Mesendoderm (in vitro differentiated cells): ENCODE measurements around the gene SNRPA.
"Not testable (repeated sequence)": the region's sequence is repeated elsewhere in the genome, so short reads cannot be mapped to it uniquely, and the experiment has no call there.

Experiments used
- DNase-seq: peaks from one replicate; pipeline ENCODE4 v3.0.0; 2013
- H2AK5ac ChIP-seq: 2 replicates; pipeline ENCODE4 v1.6.1; 2013; ENCODE audit warnings: low read length, inconsistent platforms
- H2BK120ac ChIP-seq: 2 replicates; pipeline ENCODE4 v1.6.1; 2013; ENCODE audit warnings: low read depth, mild to moderate bottlenecking, low read length, moderate library complexity, mixed read lengths
- H2BK15ac ChIP-seq: replicated peaks from 2 replicates; pipeline ENCODE4 v1.6.1; 2013; ENCODE audit warnings: low read depth, mild to moderate bottlenecking, moderate library complexity
- H2BK5ac ChIP-seq: 2 replicates; pipeline ENCODE4 v1.6.1; 2013; ENCODE audit warnings: low read length, inconsistent platforms
- H3K18ac ChIP-seq: 2 replicates; pipeline ENCODE4 v1.6.1; 2013; ENCODE audit warnings: mild to moderate bottlenecking, low read length, mixed read lengths
- H3K23ac ChIP-seq: one replicate; pipeline ENCODE4 v1.6.1; 2013; ENCODE audit warnings: low read length
- H3K27ac ChIP-seq: 2 replicates; pipeline ENCODE4 v1.5.1; 2013; ENCODE audit warnings: low read depth, mild to moderate bottlenecking, inconsistent platforms, low read length, moderate library complexity
- H3K27me3 ChIP-seq: 2 replicates; pipeline ENCODE4 v1.6.1; 2013; ENCODE audit warnings: low read length, control low read depth, mild to moderate bottlenecking, inconsistent platforms; ENCODE audit not compliant: insufficient read depth, poor library complexity
- H3K36me3 ChIP-seq: 2 replicates; pipeline ENCODE4 v1.6.1; 2013; ENCODE audit warnings: low read length, inconsistent platforms; ENCODE audit not compliant: control insufficient read depth, insufficient read depth
- H3K4ac ChIP-seq: one replicate; pipeline ENCODE4 v1.6.1; 2013; ENCODE audit warnings: low read depth, mild to moderate bottlenecking, low read length, moderate library complexity
- H3K4me1 ChIP-seq: 2 replicates; pipeline ENCODE4 v1.6.1; 2013; ENCODE audit warnings: low read depth, low read length, inconsistent platforms; ENCODE audit not compliant: control insufficient read depth
- H3K4me2 ChIP-seq: 2 replicates; pipeline ENCODE4 v1.6.1; 2013; ENCODE audit warnings: low read length
- H3K4me3 ChIP-seq: 2 replicates; pipeline ENCODE4 v1.5.1; 2013; ENCODE audit warnings: mild to moderate bottlenecking, low read length
- H3K56ac ChIP-seq: one replicate; pipeline ENCODE4 v1.6.1; 2013; ENCODE audit warnings: low read length
- H3K79me1 ChIP-seq: 2 replicates; pipeline ENCODE4 v1.6.1; 2013; ENCODE audit warnings: low read length, inconsistent platforms
- H3K79me2 ChIP-seq: 2 replicates; pipeline ENCODE4 v1.6.1; 2013; ENCODE audit warnings: mild to moderate bottlenecking, low read length; ENCODE audit not compliant: control insufficient read depth, insufficient read depth
- H3K9ac ChIP-seq: 2 replicates; pipeline ENCODE4 v1.6.1; 2013; ENCODE audit warnings: low read length, inconsistent platforms
- H4K5ac ChIP-seq: one replicate; pipeline ENCODE4 v1.6.1; 2013; ENCODE audit warnings: low read length
- H4K8ac ChIP-seq: one replicate; pipeline ENCODE4 v1.6.1; 2013; ENCODE audit warnings: low read depth, mild to moderate bottlenecking, control low read depth, low read length, moderate library complexity
- WGBS: extraction: QIAGEN DNeasy Blood & Tissue Kit; methylation state at CpG from one replicate; pipeline ENCODE4 v1.1.7; 2013; ENCODE audit warnings: low lambda C conversion rate, missing lambda C conversion rate; ENCODE audit not compliant: insufficient coverage; ENCODE audit errors: extremely low coverage; 5-methylcytosine and 5-hydroxymethylcytosine counted together

Gene SNRPA

DNA sequence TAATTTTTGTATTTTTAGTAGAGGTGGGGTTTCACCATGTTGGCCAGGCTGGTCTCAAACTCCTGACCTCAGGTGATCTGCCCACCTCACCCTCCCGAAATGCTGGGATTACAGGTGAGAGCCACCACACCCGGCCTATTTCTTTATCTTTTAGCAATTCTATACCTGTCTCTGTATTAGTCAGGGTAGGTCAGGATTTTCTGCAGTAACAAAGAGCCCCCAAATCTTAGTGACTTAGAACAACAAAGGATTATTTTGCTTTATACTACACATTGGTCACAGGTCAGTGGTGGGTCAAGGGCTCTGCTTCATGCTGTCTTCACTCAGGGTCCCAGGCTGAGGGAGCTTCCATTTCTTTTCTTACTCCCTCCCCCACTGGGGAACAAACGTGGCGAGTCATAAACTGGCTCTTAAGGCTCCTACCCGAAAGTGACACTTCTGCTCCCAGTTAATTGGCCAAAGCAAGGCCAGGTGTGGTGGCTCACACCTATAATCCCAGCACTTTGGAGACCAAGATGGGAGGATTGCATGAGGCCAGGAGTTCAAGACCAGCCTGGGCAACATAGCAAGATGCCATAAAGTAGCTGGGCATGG lies 27.2 kb upstream of the SNRPA start:
- Histone ChIP-seq H2BK5ac (no peak overlapping the region), H3K56ac (no peak overlapping the region), H3K18ac (no peak overlapping the region), H3K79me2 (peaks cover 11% of the 10 kb centered on the region), H3K27ac (no peak overlapping the region), H3K4me2 (no peak overlapping the region), H3K9ac (no peak overlapping the region), H3K36me3 (peaks cover 3% of the 10 kb centered on the region), H3K27me3 (no peaks in the 10 kb centered on the region), H2AK5ac (no peak overlapping the region), H3K4ac (no peak overlapping the region), H3K4me1 (no peaks in the 10 kb centered on the region), H2BK120ac (no peak overlapping the region), H3K79me1 (peaks cover 7% of the 10 kb centered on the region), H3K23ac (no peak overlapping the region), H2BK15ac (no peak overlapping the region), H4K8ac (no peak overlapping the region), H3K4me3 (no peak overlapping the region), H4K5ac (no peak overlapping the region)
- WGBS: no CpG with 5 or more reads among the region's 5 CpGs
- no peak for DNase-seq

DNA sequence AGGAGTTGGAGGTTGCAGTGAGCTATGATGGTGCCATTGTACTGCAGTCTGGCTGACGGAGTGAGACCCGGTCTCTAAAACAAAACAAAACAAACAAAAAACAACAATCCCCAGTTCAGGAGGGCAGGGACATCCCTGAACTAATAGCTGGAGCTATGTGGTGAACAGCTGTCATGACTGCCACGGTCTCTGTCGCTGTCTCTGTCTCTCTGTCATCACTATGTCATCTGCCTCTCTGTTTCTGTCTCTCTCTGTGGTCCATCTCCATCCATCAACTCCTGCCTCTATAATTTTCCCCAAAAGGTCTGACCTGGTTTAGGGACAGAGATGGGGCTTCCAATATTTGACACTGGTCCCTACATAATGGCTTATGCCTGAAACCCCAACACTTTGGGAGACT lies 26.7 kb upstream of the SNRPA start:
- Histone ChIP-seq H3K4me3 (no peak overlapping the region), H3K4me1 (no peaks in the 10 kb centered on the region), H2BK5ac (no peak overlapping the region), H3K79me1 (peaks cover 7% of the 10 kb centered on the region), H3K18ac (no peak overlapping the region), H3K4ac (no peak overlapping the region), H3K4me2 (no peak overlapping the region), H3K36me3 (peaks cover 3% of the 10 kb centered on the region), H3K9ac (no peak overlapping the region), H2BK15ac (no peak overlapping the region), H2BK120ac (no peak overlapping the region), H3K27ac (no peak overlapping the region), H2AK5ac (no peak overlapping the region), H4K8ac (no peak overlapping the region), H3K27me3 (no peaks in the 10 kb centered on the region), H4K5ac (no peak overlapping the region), H3K79me2 (peaks cover 11% of the 10 kb centered on the region), H3K56ac (no peak overlapping the region), H3K23ac (no peak overlapping the region)
- WGBS: no CpG with 5 or more reads among the region's 4 CpGs
- DNase-seq: no peak

DNA sequence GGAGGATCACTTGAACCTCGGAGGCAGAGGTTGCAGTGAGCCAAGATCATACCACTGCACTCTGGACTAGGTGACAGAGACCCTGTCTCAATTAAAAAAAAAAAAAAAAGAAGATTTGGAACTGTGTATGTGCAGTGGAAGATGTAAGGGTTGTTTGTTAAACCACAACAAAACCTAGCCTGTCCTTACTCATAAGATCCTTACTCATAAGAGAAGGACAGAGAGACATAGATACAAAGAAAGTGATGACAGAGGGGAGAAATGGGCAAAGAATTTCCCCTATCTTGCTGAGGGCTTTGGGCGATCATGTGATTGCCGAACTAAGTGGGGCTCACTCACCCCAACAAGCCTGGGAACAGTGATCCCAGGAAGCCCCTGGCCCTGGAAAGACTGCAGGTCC lies 26.1 kb upstream of the SNRPA start:
- Histone ChIP-seq H3K79me2 (peaks cover 7% of the 10 kb centered on the region), H3K36me3 (peaks cover 3% of the 10 kb centered on the region), H2BK5ac (no peak overlapping the region), H4K8ac (no peak overlapping the region), H2BK15ac (no peak overlapping the region), H3K4me3 (no peak overlapping the region), H3K56ac (no peak overlapping the region), H3K27ac (no peak overlapping the region), H2AK5ac (no peak overlapping the region), H3K18ac (no peak overlapping the region), H3K27me3 (no peaks in the 10 kb centered on the region), H3K79me1 (peaks cover 7% of the 10 kb centered on the region), H3K4me2 (no peak overlapping the region), H3K4ac (no peak overlapping the region), H3K9ac (no peak overlapping the region), H2BK120ac (no peak overlapping the region), H3K23ac (no peak overlapping the region), H3K4me1 (no peaks in the 10 kb centered on the region), H4K5ac (no peak overlapping the region)
- DNase-seq: no peak
- no CpG with 5 or more reads among the region's 3 CpGs for WGBS

DNA sequence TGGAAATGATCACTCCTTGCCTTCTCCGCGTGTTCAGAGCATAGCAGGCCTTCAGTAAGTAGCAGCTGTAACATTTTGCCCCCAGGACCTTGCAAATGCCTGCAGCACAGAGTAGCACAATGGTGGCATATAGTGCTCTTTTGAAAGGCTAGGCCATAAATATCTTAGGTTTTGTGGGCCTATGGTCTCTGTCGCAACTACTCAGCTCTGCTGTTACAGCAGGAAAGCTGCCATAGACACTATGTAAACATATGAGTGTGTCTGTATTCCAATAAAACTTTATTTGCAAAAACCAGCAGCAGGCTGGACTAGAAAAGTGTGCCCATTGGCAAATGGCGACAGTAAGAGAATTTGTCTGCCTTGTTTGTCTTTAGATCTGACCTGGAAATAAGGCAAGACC lies 24.7 kb upstream of the SNRPA start:
- H3K18ac ChIP-seq: no peak overlapping the region
- peaks cover 2% of the 10 kb centered on the region for H3K79me1 ChIP-seq
- no peak overlapping the region for H4K8ac ChIP-seq
- H3K23ac ChIP-seq: no peak overlapping the region
- H2BK120ac ChIP-seq: no peak overlapping the region
- H3K79me2 ChIP-seq: peaks cover 2% of the 10 kb centered on the region
- H3K36me3 ChIP-seq: peaks cover 3% of the 10 kb centered on the region
- H3K4ac ChIP-seq: no peak overlapping the region
- no peak overlapping the region for H2BK5ac ChIP-seq
- DNase-seq: no peak
- WGBS: no CpG with 5 or more reads among the region's 4 CpGs
- no peaks in the 10 kb centered on the region for H3K4me1 ChIP-seq
- no peak overlapping the region for H2AK5ac ChIP-seq
- no peak overlapping the region for H3K27ac ChIP-seq
- H3K9ac ChIP-seq: no peak overlapping the region
- no peaks in the 10 kb centered on the region for H3K27me3 ChIP-seq
- H2BK15ac ChIP-seq: no peak overlapping the region
- no peak overlapping the region for H3K4me3 ChIP-seq
- no peak overlapping the region for H3K4me2 ChIP-seq
- H4K5ac ChIP-seq: no peak overlapping the region
- no peak overlapping the region for H3K56ac ChIP-seq

DNA sequence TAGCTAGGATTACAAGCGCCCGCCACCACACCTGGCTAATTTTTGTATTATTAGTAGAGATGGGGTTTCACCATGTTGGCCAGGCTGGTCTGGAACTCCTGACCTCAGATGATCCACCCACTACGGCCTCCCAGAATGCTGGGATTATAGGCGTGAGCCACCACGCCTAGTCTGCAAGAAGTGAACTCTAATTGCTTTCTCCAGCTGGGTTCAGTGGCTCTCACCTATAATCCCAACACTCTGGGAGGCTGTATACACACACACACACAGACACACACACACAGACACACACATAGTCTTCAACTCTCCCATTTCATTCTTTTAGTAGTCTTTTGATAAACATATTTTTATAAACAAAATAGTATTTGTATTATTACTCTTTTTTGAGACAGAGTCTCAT lies 20.9 kb upstream of the SNRPA start:
- H2BK15ac ChIP-seq, H3K4me1 ChIP-seq, H3K79me2 ChIP-seq, H3K56ac ChIP-seq, DNase-seq, H3K36me3 ChIP-seq, H3K9ac ChIP-seq, H2AK5ac ChIP-seq, H3K18ac ChIP-seq, H4K5ac ChIP-seq, H3K27ac ChIP-seq, H3K23ac ChIP-seq, H2BK120ac ChIP-seq, H3K4ac ChIP-seq, H3K27me3 ChIP-seq, H3K4me2 ChIP-seq, H3K4me3 ChIP-seq, H4K8ac ChIP-seq, H2BK5ac ChIP-seq, H3K79me1 ChIP-seq: not testable (repeated sequence)
- no CpG with 5 or more reads among the region's 5 CpGs for WGBS

DNA sequence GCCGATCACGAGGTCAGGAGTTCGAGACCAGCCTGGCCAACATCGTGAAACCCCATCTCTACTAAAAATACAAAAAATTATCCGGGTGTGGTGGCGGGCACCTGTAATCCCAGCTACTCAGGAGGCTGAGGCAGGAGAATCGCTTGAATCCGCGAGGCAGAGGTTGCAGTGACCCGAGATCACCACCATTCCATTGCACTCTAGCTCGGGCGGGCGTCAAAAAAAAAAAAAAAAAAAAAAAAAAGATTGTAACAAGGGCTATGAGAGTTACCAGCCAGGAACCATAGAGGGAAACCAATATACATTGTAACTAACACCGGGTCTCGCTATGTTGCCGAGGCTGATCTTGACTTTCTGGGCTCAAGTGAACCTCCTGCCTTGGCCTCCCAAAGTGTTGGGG lies 18.7 kb upstream of the SNRPA start:
- not testable (repeated sequence) for H3K4me3 ChIP-seq, H3K56ac ChIP-seq, H3K23ac ChIP-seq, H3K4me1 ChIP-seq, H3K79me1 ChIP-seq, H2BK5ac ChIP-seq, H3K4ac ChIP-seq, H3K9ac ChIP-seq, H4K5ac ChIP-seq, H2AK5ac ChIP-seq, H3K18ac ChIP-seq, H3K79me2 ChIP-seq, H2BK120ac ChIP-seq, DNase-seq, H4K8ac ChIP-seq, H3K27ac ChIP-seq, H2BK15ac ChIP-seq, H3K4me2 ChIP-seq, H3K27me3 ChIP-seq
- peaks cover 10% of the 10 kb centered on the region for H3K36me3 ChIP-seq
- no CpG with 5 or more reads among the region's 16 CpGs for WGBS
